Brain microvascular endothelial cell (primary cell): ENCODE data around the gene CDKN1A.

Experiments
- DNase-seq: peaks from one replicate; pipeline ENCODE4 v3.0.0-alpha.2; 2020
- H3K27ac ChIP-seq: fragments of 250-450 bp; sonication (Bioruptor Pico); 2 replicates; pipeline ENCODE4 v1.5.1; 2020; ENCODE audit warnings: mild to moderate bottlenecking, moderate library complexity
- H3K27me3 ChIP-seq: fragments of 250-450 bp; sonication (Bioruptor Pico); replicated peaks from 2 replicates; pipeline ENCODE4 v1.5.1; 2020; ENCODE audit warnings: mild to moderate bottlenecking
- H3K36me3 ChIP-seq: fragments of 250-450 bp; sonication (Bioruptor Pico); replicated peaks from 2 replicates; pipeline ENCODE4 v1.5.1; 2020; ENCODE audit warnings: mild to moderate bottlenecking
- H3K4me3 ChIP-seq: 2 replicates; pipeline ENCODE4 v1.5.1; 2011; ENCODE audit warnings: low read depth, mild to moderate bottlenecking, control low read depth, low read length, moderate library complexity
- in situ Hi-C: cut with HindIII; loops from 2 replicates; pipeline ENCODE4 v1.10.0; 2017; ENCODE audit warnings: low sequenced_read_pairs, low pct_ligation_motif_present
- TF ChIP-seq, protein P1 (sequence below): IDR thresholded peaks from 2 replicates; pipeline ENCODE4 v1.5.1; 2011; ENCODE audit warnings: low read depth, mild to moderate bottlenecking, moderate library complexity, low read length, control low read depth, inconsistent platforms; ENCODE audit errors: missing control alignments

The CDKN1A gene

GRCh38 chr6:36713846-36714245, 35.3 kb downstream of the CDKN1A start:
- H3K27me3 ChIP-seq, result no peaks in the 10 kb centered on the region
- H3K4me3 ChIP-seq, result no peak overlapping the region
- TF ChIP-seq, protein P1, sequence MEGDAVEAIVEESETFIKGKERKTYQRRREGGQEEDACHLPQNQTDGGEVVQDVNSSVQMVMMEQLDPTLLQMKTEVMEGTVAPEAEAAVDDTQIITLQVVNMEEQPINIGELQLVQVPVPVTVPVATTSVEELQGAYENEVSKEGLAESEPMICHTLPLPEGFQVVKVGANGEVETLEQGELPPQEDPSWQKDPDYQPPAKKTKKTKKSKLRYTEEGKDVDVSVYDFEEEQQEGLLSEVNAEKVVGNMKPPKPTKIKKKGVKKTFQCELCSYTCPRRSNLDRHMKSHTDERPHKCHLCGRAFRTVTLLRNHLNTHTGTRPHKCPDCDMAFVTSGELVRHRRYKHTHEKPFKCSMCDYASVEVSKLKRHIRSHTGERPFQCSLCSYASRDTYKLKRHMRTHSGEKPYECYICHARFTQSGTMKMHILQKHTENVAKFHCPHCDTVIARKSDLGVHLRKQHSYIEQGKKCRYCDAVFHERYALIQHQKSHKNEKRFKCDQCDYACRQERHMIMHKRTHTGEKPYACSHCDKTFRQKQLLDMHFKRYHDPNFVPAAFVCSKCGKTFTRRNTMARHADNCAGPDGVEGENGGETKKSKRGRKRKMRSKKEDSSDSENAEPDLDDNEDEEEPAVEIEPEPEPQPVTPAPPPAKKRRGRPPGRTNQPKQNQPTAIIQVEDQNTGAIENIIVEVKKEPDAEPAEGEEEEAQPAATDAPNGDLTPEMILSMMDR, result no peak
- no peak for DNase-seq
- in situ Hi-C loops, result no loop called here
- H3K27ac ChIP-seq, result no peak overlapping the region
- H3K36me3 ChIP-seq, result no peaks in the 10 kb centered on the region

DNA sequence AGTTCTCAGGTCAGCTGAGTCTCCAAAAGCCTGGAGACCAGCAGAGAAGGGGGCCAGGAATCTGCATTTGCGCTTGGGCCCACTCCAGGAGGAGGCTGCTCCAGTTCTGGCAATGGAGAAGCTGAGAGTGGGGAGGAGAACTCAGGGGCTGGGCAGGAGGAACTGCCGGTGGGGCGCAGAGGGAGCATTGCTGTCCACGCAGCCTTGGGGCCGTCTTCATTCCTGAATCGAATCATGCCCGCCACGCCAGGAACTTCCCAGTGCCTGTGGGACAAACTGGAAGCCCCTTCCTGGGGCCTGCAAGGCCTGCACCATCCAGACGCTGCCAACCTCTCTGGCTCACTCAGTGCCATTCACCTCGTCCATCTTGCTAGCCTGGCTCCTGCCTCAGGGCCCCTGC, 36.0 kb downstream of the CDKN1A start:
- Histone ChIP-seq H3K36me3 (no peaks in the 10 kb centered on the region), H3K27ac (no peak overlapping the region), H3K27me3 (no peaks in the 10 kb centered on the region), H3K4me3 (no peak overlapping the region)
- in situ Hi-C loops, result no loop called here
- TF ChIP-seq, protein P1, result no peak
- DNase-seq, result no peak

DNA sequence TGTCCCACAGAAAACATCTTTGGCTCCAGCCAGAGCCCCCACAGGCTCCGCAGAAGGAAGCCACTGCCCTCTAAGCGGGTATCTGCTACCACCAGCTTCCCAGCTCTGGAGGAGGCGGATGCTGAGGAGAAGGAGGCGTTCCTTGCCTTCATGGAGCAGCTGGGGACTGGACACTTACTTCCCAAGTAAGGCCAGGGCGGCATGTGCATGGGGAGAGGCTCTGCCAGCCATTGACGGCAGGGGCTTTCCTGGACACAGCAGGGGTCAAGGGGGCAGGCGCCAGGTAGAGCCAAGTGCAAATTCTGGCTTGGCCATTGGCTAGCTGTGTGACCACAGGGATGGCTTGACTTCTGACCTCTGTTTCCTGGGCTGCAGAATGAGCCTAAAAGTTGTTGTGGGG, 37.0 kb downstream of the CDKN1A start:
- Histone ChIP-seq H3K27ac (no peak overlapping the region), H3K4me3 (no peak overlapping the region), H3K27me3 (no peaks in the 10 kb centered on the region), H3K36me3 (no peaks in the 10 kb centered on the region)
- in situ Hi-C loops, result no loop called here
- DNase-seq, result no peak
- TF ChIP-seq, protein P1, result no peak

DNA sequence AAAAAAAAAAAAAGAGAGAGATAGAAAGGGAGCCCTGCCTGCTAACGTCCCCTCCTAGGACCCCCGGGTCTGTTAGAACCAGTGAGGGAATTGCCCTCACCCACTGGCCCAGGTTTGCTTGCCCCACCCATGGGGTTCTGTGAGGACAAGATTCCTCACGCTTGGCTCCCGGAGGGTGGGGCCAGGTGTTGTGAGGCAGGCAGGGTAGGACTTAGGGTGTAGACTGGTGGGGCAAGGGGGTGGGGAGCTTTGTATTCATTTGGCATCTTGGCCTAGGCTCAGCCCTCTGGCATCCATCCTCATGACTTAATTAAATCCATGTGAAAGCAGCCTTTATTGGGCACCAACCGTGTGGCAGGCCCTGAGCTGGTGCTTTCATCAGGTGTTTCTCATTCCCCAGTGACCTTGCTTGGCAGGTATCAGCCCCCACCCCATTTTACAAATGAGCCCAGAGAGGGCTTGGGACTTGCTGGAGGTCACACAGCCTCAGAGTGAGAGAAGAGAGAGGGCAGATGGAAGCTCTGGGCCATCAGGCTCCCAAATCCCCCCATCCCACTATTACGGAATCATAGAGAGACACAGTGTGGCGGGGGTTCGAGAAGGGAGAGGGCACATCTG, 38.1 kb downstream of the CDKN1A start:
- no peaks in the 10 kb centered on the region for H3K27me3 ChIP-seq
- TF ChIP-seq, protein P1, result no peak
- no peak overlapping the region for H3K4me3 ChIP-seq
- no peak overlapping the region for H3K27ac ChIP-seq
- in situ Hi-C loops, result no loop called here
- DNase-seq, result no peak
- H3K36me3 ChIP-seq, result no peaks in the 10 kb centered on the region

DNA sequence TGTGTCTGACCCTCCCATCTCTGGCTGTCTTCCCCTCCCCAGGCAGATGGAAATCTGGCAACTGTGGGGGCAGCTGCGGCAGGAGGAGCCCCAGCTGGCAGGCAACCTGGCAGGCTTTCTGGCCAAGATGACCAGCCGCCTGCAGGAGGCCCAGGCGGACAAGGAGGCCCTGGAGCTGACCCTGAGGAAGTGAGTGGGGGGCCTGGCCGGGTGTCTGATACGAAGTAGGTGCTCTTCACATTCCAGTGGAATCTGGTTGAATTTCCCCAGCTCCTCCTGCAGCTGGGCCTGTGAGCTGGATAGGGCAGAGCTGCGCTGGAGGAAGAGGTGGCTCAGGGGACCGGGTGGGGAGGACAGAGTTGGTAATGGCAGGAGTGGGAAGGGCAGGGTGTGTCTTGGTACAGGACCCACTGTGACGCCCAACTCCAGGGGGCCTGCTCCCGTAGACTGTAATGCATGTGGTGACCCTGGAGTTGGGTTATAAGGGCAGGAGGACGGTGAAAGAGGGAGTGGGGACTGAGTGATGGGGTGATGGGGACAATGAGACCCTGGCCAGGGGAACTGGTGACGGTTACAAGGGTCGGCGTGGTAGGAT, 38.8 kb downstream of the CDKN1A start:
- no peak overlapping the region for H3K27ac ChIP-seq
- in situ Hi-C loops, result no loop called here
- DNase-seq, result no peak
- no peak overlapping the region for H3K4me3 ChIP-seq
- TF ChIP-seq, protein P1, result no peak
- no peaks in the 10 kb centered on the region for H3K36me3 ChIP-seq
- no peaks in the 10 kb centered on the region for H3K27me3 ChIP-seq
